Cortex of kidney (tissue), 1 donor: ENCODE measurements around the gene C9orf43.
"Not testable (repeated sequence)": the region's sequence is repeated elsewhere in the genome, so short reads cannot be mapped to it uniquely, and the experiment has no call there.

ENCODE experiments used
- DNase-seq: peaks from one replicate; lab custom pipeline; 2025; lab: John Stamatoyannopoulos, UW

C9orf43 gene

GRCh38 chr9:113417370-113417769 is 6.8 kb downstream of the C9orf43 start:
- no peak for DNase-seq

GRCh38 chr9:113421726-113422125 is 11.2 kb downstream of the C9orf43 start:
- no peak for DNase-seq

DNA sequence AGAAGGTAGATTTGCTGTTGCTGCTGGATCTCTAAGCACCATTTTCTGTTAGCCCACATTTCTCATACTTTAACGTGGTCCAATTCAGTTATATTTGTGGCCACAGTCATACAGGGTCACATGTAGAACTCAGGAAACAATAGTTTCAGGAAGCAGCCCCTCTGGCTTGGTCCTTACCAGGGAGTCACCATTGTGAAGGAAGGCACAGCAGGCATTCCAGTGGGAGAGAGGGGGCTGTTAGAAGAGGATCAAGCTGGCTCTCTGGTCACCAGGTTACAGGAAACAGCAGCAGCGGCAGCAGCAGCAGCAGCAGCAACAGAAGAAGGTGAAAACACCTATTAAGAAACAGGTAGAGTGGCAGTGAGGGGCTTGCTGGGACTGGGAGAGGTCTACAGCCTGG is 14.5 kb downstream of the C9orf43 start:
- DNase-seq, result no peak

GRCh38 chr9:113426701-113427100 is 16.2 kb downstream of the C9orf43 start:
- no peak for DNase-seq

DNA sequence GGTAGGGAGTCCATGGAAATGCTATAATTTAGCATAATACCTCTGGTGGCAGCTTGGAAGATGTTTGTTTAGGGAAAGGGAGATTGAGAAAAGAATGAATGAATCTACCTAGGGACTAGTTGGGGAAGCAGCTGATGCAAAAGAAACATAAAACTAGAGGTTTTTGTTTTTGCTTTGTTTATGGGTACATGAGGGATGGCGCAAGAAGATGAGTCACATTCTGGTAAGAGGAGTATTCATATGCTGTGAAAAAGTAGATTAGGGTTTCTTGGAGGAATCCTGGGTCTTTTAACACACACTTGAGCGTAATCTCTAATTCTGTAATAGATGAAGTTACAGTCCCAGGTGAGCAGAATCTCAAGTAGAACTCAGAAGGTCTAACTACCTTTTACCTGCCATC is 17.1 kb downstream of the C9orf43 start:
- no peak for DNase-seq

DNA sequence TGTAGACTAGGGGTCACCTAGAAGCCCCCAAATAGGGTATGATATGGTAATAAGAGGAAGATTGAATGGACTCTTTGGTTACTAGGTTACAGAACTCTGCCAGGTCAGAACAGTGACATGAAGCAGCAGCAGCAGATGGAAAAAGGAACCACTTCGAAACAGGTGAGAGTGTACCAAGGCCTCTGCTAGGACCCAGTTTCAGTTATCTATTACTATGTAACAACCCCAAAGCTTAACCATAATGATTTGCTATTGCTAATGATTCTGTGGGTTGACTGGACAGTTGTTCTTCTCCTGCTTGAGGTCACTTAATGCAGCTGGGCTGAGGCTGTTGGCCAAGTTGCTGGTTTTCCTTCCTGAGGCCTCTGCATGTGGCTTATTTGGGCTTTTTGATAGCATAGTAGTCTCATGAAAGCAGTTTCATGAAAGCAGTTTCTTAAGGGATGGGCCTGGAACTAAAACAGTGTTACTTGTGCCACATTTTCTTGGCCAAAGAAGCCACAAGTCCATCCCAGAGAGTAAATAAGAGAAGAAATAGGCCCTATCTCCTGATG is 17.6 kb downstream of the C9orf43 start:
- no peak for DNase-seq

DNA sequence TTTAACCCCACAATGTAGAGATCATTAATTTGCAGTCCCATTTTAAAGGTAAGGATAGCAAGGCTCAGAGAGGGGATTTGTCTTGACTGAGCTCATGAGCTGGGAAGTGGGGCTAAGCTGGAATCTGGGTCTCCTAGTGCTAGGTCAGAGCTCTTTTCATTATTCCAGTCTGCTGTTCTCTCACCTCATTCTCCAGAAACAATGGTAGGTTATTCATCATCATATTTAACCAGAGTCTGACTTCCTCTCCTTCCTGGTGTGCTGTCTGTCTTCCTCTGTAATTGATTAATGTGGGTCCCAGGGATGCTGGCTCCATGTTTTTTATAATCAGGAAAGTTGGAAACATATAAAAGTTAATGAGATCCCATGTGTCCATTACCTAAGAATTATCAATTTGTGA is 20.6 kb downstream of the C9orf43 start:
- no peak for DNase-seq

DNA sequence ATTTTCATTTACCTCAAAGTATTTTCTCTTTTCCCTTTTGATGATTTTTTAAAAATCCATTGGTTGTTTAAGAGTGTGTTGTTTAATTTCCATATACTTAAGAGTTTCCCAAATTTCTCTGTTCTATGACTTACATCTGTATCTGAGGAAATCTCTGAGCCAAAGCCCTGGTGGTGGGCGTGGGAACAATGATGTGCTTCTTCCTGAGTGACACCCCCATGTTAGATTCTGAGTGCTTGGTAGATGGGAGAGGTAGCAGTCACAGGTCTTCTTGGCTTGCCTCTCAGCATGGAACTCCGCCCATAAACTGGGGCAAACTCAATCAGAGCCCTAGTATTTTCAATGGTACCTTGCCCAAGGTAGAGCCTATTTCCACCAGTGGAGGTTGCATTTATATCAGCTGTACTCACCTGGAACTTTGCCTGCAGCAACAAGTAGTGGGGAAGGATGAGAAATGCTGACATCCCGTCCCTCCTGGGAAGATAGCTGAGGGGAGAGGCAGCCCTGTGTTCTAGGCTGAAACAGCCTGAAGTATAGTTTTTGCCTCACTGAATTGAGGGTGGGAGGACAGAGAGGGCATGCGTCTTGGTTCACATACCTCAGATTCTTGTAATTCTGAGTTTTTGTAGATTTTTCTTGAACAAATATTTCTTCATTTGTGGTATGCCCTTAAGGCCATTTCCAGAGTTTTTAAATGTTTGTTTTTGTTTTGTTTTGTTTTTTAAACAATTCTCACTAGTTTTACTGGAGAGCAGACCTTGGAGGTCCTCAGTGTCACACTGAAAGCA is 26.4 kb downstream of the C9orf43 start:
- DNase-seq, result no peak

DNA sequence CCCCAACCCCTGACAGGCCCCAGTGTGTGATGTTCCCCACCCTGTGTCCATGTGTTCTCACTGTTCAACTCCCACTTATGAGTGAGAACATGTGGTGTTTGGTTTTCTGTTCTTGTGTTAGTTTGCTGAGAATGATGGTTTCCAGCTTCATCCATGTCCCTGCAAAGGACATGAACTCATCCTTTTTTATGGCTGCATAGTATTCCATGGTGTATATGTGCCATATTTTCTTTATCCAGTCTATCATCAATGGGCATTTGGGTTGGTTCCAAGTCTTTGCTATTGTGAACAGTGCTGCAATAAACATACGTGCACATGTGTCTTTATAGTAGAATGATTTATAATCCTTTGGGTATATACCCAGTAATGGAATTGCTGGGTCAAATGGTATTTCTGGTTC is 27.2 kb downstream of the C9orf43 start:
- not testable (repeated sequence) for DNase-seq

GRCh38 chr9:113444736-113445135 is 34.2 kb downstream of the C9orf43 start:
- DNase-seq, result no peak

DNA sequence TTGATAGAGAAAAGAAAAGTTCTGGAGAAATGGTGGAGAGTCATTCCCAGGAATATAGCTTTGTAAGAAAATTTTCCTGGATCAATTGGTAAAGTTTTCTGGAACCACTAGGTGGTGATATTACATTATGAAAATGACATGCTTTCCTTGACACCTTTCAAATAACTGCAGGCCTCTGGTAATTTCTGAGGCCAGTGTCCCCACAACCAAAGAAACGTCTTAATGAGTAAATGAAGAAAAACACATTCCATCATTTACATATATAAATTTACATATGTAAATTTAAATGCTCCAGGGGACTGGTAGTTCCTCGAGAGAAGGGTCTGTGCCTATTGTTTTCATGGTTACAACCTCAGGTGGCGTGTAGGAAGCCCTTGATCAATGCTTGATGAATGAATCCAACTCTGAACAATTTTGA is 35.8 kb downstream of the C9orf43 start:
- no peak for DNase-seq

GRCh38 chr9:113449376-113449775 is 38.8 kb downstream of the C9orf43 start:
- DNase-seq, result no peak

DNA sequence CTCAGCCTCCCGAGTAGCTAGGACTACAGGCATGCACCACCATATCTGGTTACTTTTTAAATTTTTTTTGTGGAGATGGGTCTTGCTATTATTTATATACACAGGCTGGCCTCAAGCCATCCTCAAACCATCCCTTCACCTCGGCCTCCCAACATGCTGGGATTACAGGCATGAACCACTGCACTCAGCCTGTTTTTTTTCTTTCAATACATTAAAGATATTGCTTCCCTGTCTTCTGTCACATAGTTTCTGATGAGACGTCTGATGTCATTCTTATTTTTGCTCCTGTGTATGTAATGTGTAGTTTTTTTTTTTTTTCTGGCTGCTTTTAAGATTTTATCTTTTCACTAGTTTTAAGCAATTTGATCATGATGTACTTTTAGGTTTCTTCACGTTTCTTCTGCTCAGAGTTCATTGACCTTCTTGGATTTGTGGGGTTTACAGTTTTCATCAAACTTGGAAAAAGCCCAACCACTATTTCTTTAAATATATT is 41.6 kb downstream of the C9orf43 start:
- no peak for DNase-seq

DNA sequence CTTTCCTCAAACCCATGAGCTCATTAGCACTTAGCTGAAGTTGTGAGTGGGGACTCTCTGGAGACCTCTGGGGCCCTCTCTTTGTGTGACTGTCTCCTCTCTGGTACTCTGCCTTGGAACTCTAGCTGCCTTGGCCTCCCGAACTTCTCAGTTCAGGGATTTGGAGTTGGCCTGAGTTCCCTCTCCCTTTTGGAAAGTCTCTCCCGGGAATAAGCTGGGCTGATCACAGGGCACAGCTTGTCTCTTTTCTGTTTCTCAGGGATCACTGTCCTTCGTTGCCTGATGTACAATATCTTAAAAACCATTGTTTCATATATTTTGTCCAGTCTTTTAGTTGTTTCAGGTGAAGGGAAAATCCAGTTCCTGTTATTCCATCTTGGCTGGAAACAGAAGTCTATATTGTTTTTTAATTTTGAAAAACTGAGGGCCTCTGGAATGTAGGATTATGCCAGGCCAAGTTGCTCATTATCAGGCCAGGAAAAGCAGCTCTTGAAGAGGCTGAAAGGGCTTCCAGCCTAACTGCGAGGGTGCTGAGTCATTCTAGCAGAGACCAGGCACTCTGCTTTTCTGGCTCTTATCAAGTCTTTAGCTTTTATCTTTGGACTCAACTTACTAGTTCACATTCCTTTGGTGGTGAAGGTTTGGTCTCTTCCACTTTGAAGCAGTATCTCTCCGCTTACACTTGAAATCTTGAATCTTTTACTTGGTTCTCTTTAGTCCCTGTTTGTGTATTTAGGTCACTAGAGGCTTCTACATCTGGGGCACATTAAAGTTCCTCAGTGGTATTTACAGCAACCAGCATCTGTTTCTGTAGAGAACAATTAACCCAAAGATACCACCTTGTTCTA is 44.6 kb downstream of the C9orf43 start:
- DNase-seq, result no peak

- DNase-seq, result no peak
Observed at GRCh38 chr9:113456235-113456634, 45.7 kb downstream of the C9orf43 start.

- DNase-seq, result no peak
Observed at GRCh38 chr9:113461285-113461684, 50.7 kb downstream of the C9orf43 start.

GRCh38 chr9:113461943-113462342 is 51.4 kb downstream of the C9orf43 start:
- no peak for DNase-seq

DNA sequence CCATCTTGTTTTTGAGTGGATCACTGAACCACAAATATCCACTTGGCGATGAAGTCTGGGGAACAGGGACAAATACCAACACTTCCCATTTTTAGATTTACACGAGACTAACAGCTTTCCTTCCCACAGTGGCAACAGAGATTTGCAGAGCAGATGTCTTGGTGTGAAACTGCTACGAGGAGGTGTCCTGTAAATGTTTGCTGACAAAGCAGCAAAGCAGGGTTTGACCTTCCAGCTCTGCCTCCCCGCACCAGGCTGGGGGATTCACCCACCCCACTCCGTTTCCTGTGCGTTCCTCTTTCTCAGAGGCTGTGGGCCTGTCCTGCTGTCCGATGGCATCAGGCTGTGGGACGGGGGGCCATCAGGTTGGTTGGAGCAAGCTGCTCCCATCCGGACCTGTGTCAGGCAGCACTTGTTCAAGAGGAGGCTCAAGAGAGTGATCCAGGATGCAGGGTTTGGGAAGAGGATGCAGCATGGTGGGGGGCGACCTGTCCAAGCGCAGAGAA is 52.3 kb downstream of the C9orf43 start:
- no peak for DNase-seq

- DNase-seq, result peak; percentile 47
Observed at GRCh38 chr9:113463418-113464285, 53.1 kb downstream of the C9orf43 start, which contains the start of gene RGS3. TSS of gene RGS3 (plus strand) at chr9:113463727. CDS start at chr9:113463803, 76 bp downstream.

GRCh38 chr9:113464286-113464660 is 53.7 kb downstream of the C9orf43 start:
- DNase-seq, result no peak

- no peak for DNase-seq
Observed at GRCh38 chr9:113465599-113466140, 55.1 kb downstream of the C9orf43 start.
